Stimulated activated CD4-positive, alpha-beta T cell treated with anti-CD3 and anti-CD28 coated beads, Interleukin-1b, Interleukin-23, amount 100 ng/mL, for 48 hours (primary cell): Measurements from ENCODE around the gene TSEN2.

Source experiments
- DNase-seq: peaks from one replicate; pipeline ENCODE4 v3.0.0-alpha.2; 2020

Gene TSEN2

GRCh38 chr3:12557473-12558100, 73.3 kb downstream of the TSEN2 start:
- DNase-seq = no peak

GRCh38 chr3:12558706-12559105, 74.4 kb downstream of the TSEN2 start:
- DNase-seq = no peak

GRCh38 chr3:12559520-12559919, 75.2 kb downstream of the TSEN2 start:
- no peak for DNase-seq

GRCh38 chr3:12560505-12561190, 76.4 kb downstream of the TSEN2 start:
- peak; percentile 43 for DNase-seq

- no peak for DNase-seq
Measured at GRCh38 chr3:12561397-12561796, 77.1 kb downstream of the TSEN2 start.

- DNase-seq = no peak
Measured at GRCh38 chr3:12562451-12562850, 78.2 kb downstream of the TSEN2 start.

GRCh38 chr3:12566976-12567375, 82.7 kb downstream of the TSEN2 start:
- no peak for DNase-seq

- DNase-seq = no peak
Measured at GRCh38 chr3:12568747-12569146, 84.5 kb downstream of the TSEN2 start.

GRCh38 chr3:12569836-12570235, 85.6 kb downstream of the TSEN2 start:
- no peak for DNase-seq

- no peak for DNase-seq
Measured at GRCh38 chr3:12571986-12572385, 87.7 kb downstream of the TSEN2 start.

GRCh38 chr3:12574131-12574530, 89.9 kb downstream of the TSEN2 start:
- no peak for DNase-seq

GRCh38 chr3:12574661-12575060, 90.4 kb downstream of the TSEN2 start:
- DNase-seq = no peak

- DNase-seq = no peak
Measured at GRCh38 chr3:12577379-12577778, 93.1 kb downstream of the TSEN2 start.

GRCh38 chr3:12578742-12579141, 94.5 kb downstream of the TSEN2 start:
- no peak for DNase-seq

- DNase-seq = no peak
Measured at GRCh38 chr3:12579456-12579855, 95.2 kb downstream of the TSEN2 start.

- DNase-seq = no peak
Measured at GRCh38 chr3:12579905-12580304, 95.6 kb downstream of the TSEN2 start.

GRCh38 chr3:12582730-12583129, 98.5 kb downstream of the TSEN2 start:
- DNase-seq = no peak
